Measurements from ENCODE around the gene MYOM1.

The MYOM1 gene

GRCh38 chr18:3159830-3160229, 59.9 kb downstream of the MYOM1 start:
- H3K4me3 ChIP-seq (ENCODE audit: low read length), result no peak overlapping the region
- no peak for DNase-seq (ENCODE audit: low read depth)

GRCh38 chr18:3157606-3158005, 62.2 kb downstream of the MYOM1 start:
- no peak for TF ChIP-seq CTCF (conservative IDR thresholded peaks at IDR 0.05; ENCODE audit: low read depth, low read length)

More at GRCh38 chr18:3159830-3160229, 59.9 kb downstream of the MYOM1 start:
- TF ChIP-seq CTCF (conservative IDR thresholded peaks at IDR 0.05; ENCODE audit: low read depth, low read length), result no peak

GRCh38 chr18:3157086-3157485, 62.7 kb downstream of the MYOM1 start:
- no peak overlapping the region for H3K4me3 ChIP-seq (ENCODE audit: low read length)
- no peak for DNase-seq (ENCODE audit: low read depth)
- TF ChIP-seq CTCF (conservative IDR thresholded peaks at IDR 0.05; ENCODE audit: low read depth, low read length), result no peak

More at GRCh38 chr18:3157606-3158005, 62.2 kb downstream of the MYOM1 start:
- DNase-seq (ENCODE audit: low read depth), result no peak
- no peak overlapping the region for H3K4me3 ChIP-seq (ENCODE audit: low read length)

- no peak overlapping the region for H3K4me3 ChIP-seq (ENCODE audit: low read length)
- TF ChIP-seq CTCF (conservative IDR thresholded peaks at IDR 0.05; ENCODE audit: low read depth, low read length), result no peak
- DNase-seq (ENCODE audit: low read depth), result no peak
Observed at GRCh38 chr18:3156325-3156640, 63.5 kb downstream of the MYOM1 start.

GRCh38 chr18:3154214-3154613, 65.6 kb downstream of the MYOM1 start:
- H3K4me3 ChIP-seq (ENCODE audit: low read length), result no peak overlapping the region
- no peak for TF ChIP-seq CTCF (conservative IDR thresholded peaks at IDR 0.05; ENCODE audit: low read depth, low read length)
- no peak for DNase-seq (ENCODE audit: low read depth)

- H3K4me3 ChIP-seq (ENCODE audit: low read length), result no peak overlapping the region
- DNase-seq (ENCODE audit: low read depth), result no peak
- TF ChIP-seq CTCF (conservative IDR thresholded peaks at IDR 0.05; ENCODE audit: low read depth, low read length), result no peak
Observed at GRCh38 chr18:3153107-3153704, 66.6 kb downstream of the MYOM1 start.

- TF ChIP-seq CTCF (conservative IDR thresholded peaks at IDR 0.05; ENCODE audit: low read depth, low read length), result no peak
- DNase-seq (ENCODE audit: low read depth), result no peak
Observed at GRCh38 chr18:3152294-3152693, 67.5 kb downstream of the MYOM1 start.

More at GRCh38 chr18:3152294-3152693, 67.5 kb downstream of the MYOM1 start:
- no peak overlapping the region for H3K4me3 ChIP-seq (ENCODE audit: low read length)

All from retinal pigment epithelial cell (primary cell).